H9 (cell line): ENCODE results near the gene MGAT5. TPM values are rescaled to one million over a fixed set of nuclear protein-coding genes. Genes with fewer than 3 reads are reported as not detected.

ENCODE experiments used
- DNase-seq: peaks from one replicate; pipeline ENCODE4 v3.0.0-alpha.2; 2017
- H2AFZ ChIP-seq: one replicate; pipeline ENCODE4 v1.6.1; 2013; ENCODE audit warnings: mild to moderate bottlenecking, low read length, control low read depth, moderate library complexity
- H2AK5ac ChIP-seq: 2 replicates; pipeline ENCODE4 v1.6.1; 2013; ENCODE audit warnings: low read length, control low read depth, mixed read lengths; ENCODE audit not compliant: insufficient read length
- H2BK120ac ChIP-seq: one replicate; pipeline ENCODE4 v1.6.1; 2013; ENCODE audit warnings: low read depth, mild to moderate bottlenecking, low read length, control low read depth, inconsistent platforms; ENCODE audit not compliant: poor library complexity, severe bottlenecking
- H2BK12ac ChIP-seq: 2 replicates; pipeline ENCODE4 v1.6.1; 2013; ENCODE audit warnings: low read length, control low read depth, mixed read lengths, low read depth; ENCODE audit not compliant: insufficient read length
- H2BK15ac ChIP-seq: 2 replicates; pipeline ENCODE4 v1.6.1; 2013; ENCODE audit warnings: low read depth, low read length, control low read depth
- H2BK20ac ChIP-seq: one replicate; pipeline ENCODE4 v1.6.1; 2013; ENCODE audit warnings: low read depth, mild to moderate bottlenecking, low read length, control low read depth, inconsistent platforms; ENCODE audit not compliant: poor library complexity, severe bottlenecking
- H2BK5ac ChIP-seq: 2 replicates; pipeline ENCODE4 v1.6.1; 2013; ENCODE audit warnings: low read length, control low read depth, mixed read lengths; ENCODE audit not compliant: insufficient read length
- H3K14ac ChIP-seq: 2 replicates; pipeline ENCODE4 v1.6.1; 2013; ENCODE audit warnings: low read length, control low read depth; ENCODE audit not compliant: insufficient read depth
- H3K18ac ChIP-seq: 2 replicates; pipeline ENCODE4 v1.6.1; 2013; ENCODE audit warnings: low read depth, mild to moderate bottlenecking, mixed read lengths, low read length, control low read depth; ENCODE audit not compliant: insufficient read length
- H3K23ac ChIP-seq: 2 replicates; pipeline ENCODE4 v1.6.1; 2013; ENCODE audit warnings: low read length, control low read depth, mixed read lengths, low read depth; ENCODE audit not compliant: insufficient read length
- H3K23me2 ChIP-seq: 2 replicates; pipeline ENCODE4 v1.6.1; 2013; ENCODE audit warnings: low read depth, mild to moderate bottlenecking, mixed read lengths, low read length, control low read depth; ENCODE audit not compliant: insufficient read length, poor library complexity, severe bottlenecking
- H3K27ac ChIP-seq: 2 replicates; pipeline ENCODE4 v1.5.1; 2013; ENCODE audit warnings: low read length, control low read depth, mixed read lengths, low read depth; ENCODE audit not compliant: insufficient read length
- H3K27me3 ChIP-seq: 2 replicates; pipeline ENCODE4 v1.6.1; 2013; ENCODE audit warnings: low read length, control low read depth, inconsistent platforms; ENCODE audit not compliant: insufficient read depth
- H3K4ac ChIP-seq: 2 replicates; pipeline ENCODE4 v1.6.1; 2013; ENCODE audit warnings: low read depth, mild to moderate bottlenecking, control low read depth, inconsistent platforms, low read length, moderate library complexity
- H3K4me1 ChIP-seq: 2 replicates; pipeline ENCODE4 v1.6.1; 2013; ENCODE audit warnings: low read length, control low read depth, inconsistent platforms; ENCODE audit not compliant: insufficient read depth
- H3K4me2 ChIP-seq: 2 replicates; pipeline ENCODE4 v1.6.1; 2013; ENCODE audit warnings: low read length, control low read depth, mixed read lengths; ENCODE audit not compliant: insufficient read length, insufficient read depth
- H3K56ac ChIP-seq: 2 replicates; pipeline ENCODE4 v1.6.1; 2013; ENCODE audit warnings: low read depth, mild to moderate bottlenecking, mixed read lengths, low read length, control low read depth; ENCODE audit not compliant: insufficient read length
- H3K79me1 ChIP-seq: 2 replicates; pipeline ENCODE4 v1.6.1; 2013; ENCODE audit warnings: low read depth, mild to moderate bottlenecking, moderate library complexity, low read length, control low read depth, inconsistent platforms; ENCODE audit not compliant: insufficient read depth, poor library complexity, severe bottlenecking
- H3K79me2 ChIP-seq: 2 replicates; pipeline ENCODE4 v1.6.1; 2013; ENCODE audit warnings: low read length, control low read depth, inconsistent platforms; ENCODE audit not compliant: insufficient read depth
- H3K9ac ChIP-seq: 2 replicates; pipeline ENCODE4 v1.6.1; 2013; ENCODE audit warnings: low read length, control low read depth, mixed read lengths; ENCODE audit not compliant: insufficient read length; ENCODE audit errors: extremely low read depth
- H3K9me3 ChIP-seq: one replicate; pipeline ENCODE4 v1.6.1; 2013; ENCODE audit warnings: low read depth, low read length, inconsistent platforms; ENCODE audit not compliant: control insufficient read depth
- H3T11ph ChIP-seq: one replicate; pipeline ENCODE4 v1.6.1; 2013; ENCODE audit warnings: mild to moderate bottlenecking, low read length, control low read depth, inconsistent platforms
- H4K20me1 ChIP-seq: one replicate; pipeline ENCODE4 v1.6.1; 2013; ENCODE audit not compliant: control insufficient read depth, insufficient read length, insufficient read depth
- H4K5ac ChIP-seq: 2 replicates; pipeline ENCODE4 v1.6.1; 2013; ENCODE audit warnings: low read depth, mild to moderate bottlenecking, mixed read lengths, low read length, control low read depth; ENCODE audit not compliant: insufficient read length
- H4K8ac ChIP-seq: replicated peaks from 2 replicates; pipeline ENCODE4 v1.6.1; 2013; ENCODE audit warnings: low read length, control low read depth, mixed read lengths, low read depth; ENCODE audit not compliant: insufficient read length
- H4K91ac ChIP-seq: 2 replicates; pipeline ENCODE4 v1.6.1; 2013; ENCODE audit warnings: low read depth, mild to moderate bottlenecking, moderate library complexity, mixed read lengths, low read length, control low read depth; ENCODE audit not compliant: insufficient read length
- H3K27ac Mint-ChIP-seq, 3 experiments: 2 replicates in 2 of 3; 3 replicates in 1 of 3; pipeline ENCODE4 v1.8.0; 2020 to 2021; ENCODE audit warnings: mixed read lengths in 3 of 3, mild to moderate bottlenecking in 1 of 3, moderate library complexity in 1 of 3
- H3K27me3 Mint-ChIP-seq: 2 replicates; pipeline ENCODE4 v1.8.0; 2021; ENCODE audit warnings: low read depth, mild to moderate bottlenecking, moderate library complexity, mixed read lengths
- H3K36me3 Mint-ChIP-seq, 3 experiments: 2 replicates in 2 of 3; 3 replicates in 1 of 3; pipeline ENCODE4 v1.8.0; 2020 to 2021; ENCODE audit warnings: low read depth in 3 of 3, mixed read lengths in 3 of 3; ENCODE audit not compliant: insufficient read depth in 1 of 3
- H3K4me1 Mint-ChIP-seq, 2 experiments: 2 replicates each; pipeline ENCODE4 v1.8.0; 2020; ENCODE audit warnings: mixed read lengths in 2 of 2
- H3K4me3 Mint-ChIP-seq, 2 experiments: 2 replicates in 1 of 2; 3 replicates in 1 of 2; pipeline ENCODE4 v1.8.0; 2020 to 2021; ENCODE audit warnings: mild to moderate bottlenecking in 2 of 2, mixed read lengths in 2 of 2, moderate library complexity in 1 of 2
- H3K9me3 Mint-ChIP-seq, 2 experiments: 2 replicates in 1 of 2; 3 replicates in 1 of 2; pipeline ENCODE4 v1.8.0; 2020; ENCODE audit warnings: mild to moderate bottlenecking in 2 of 2, mixed read lengths in 2 of 2, moderate library complexity in 1 of 2
- CTCF ChIP-seq: fragments of 200-600 bp; sonication (generic); conservative IDR thresholded peaks from 3 replicates; pipeline ENCODE4 v1.8.0; 2021; ENCODE audit warnings: antibody characterized with exemption, mild to moderate bottlenecking
- WGBS: extraction: QIAGEN DNeasy Blood & Tissue Kit; methylation state at CpG from one replicate; pipeline ENCODE4 v1.1.7; 2013; ENCODE audit warnings: missing lambda C conversion rate, low lambda C conversion rate, mixed read lengths; ENCODE audit not compliant: insufficient read length; ENCODE audit errors: extremely low coverage; 5-methylcytosine and 5-hydroxymethylcytosine counted together
- total RNA-seq: library from RNA; stranded (reverse); gene quantifications from 2 replicates; pipeline ENCODE4 v1.2.1, GENCODE V29; 2021

The MGAT5 gene
- total RNA-seq, 1 experiment from 2014 or later, result 25.7 TPM

GRCh38 chr2:134220344-134220974, 33.4 kb upstream of the MGAT5 start:
- Histone ChIP-seq H3T11ph (no peak overlapping the region), H3K56ac (no peak overlapping the region), H3K79me2 (peaks cover 5% of the 10 kb centered on the region; the same call in 1 of the 2 replicates), H3K27ac (no peak overlapping the region), H3K23ac (no peak overlapping the region), H2BK5ac (no peak overlapping the region), H3K23me2 (no peaks in the 10 kb centered on the region), H3K4me2 (no peak overlapping the region), H3K4ac (no peak overlapping the region), H2AFZ (no peak overlapping the region), H2AK5ac (no peak overlapping the region), H3K9me3 (no peaks in the 10 kb centered on the region), H3K4me1 (peaks cover 11% of the 10 kb centered on the region; the same call in 1 of the 2 replicates), H3K14ac (no peak overlapping the region), H2BK20ac (no peak overlapping the region), H2BK12ac (no peak overlapping the region), H3K79me1 (peaks cover 5% of the 10 kb centered on the region), H2BK120ac (no peak overlapping the region), H3K18ac (no peak overlapping the region), H4K5ac (no peak overlapping the region), H3K9ac (no peak overlapping the region), H4K20me1 (no peaks in the 10 kb centered on the region), H3K27me3 (no peaks in the 10 kb centered on the region), H4K91ac (no peak overlapping the region), H4K8ac (no peak overlapping the region), H2BK15ac (no peak overlapping the region)
- Mint-ChIP-seq H3K9me3 (no peaks in the 10 kb centered on the region), H3K27me3 (no peaks in the 10 kb centered on the region), H3K36me3 (peaks cover 0 to under 1% (median 0%) of the 10 kb centered on the region in 3 experiments; a peak in 2 of 7 replicates), H3K4me1 (peaks cover 38 to 43% of the 10 kb centered on the region in 2 experiments), H3K27ac (peak overlapping the region; percentile 2 to 65 (median 63); a peak in 3 of 7 replicates), H3K4me3 (no peak overlapping the region)
- DNase-seq, result no peak
- no peak for TF ChIP-seq CTCF
- WGBS, result no CpG with 5 or more reads among the region's 7 CpGs
